SK-N-SH (cell line): Measurements from ENCODE around the gene NDUFS8. TPM values are rescaled to one million over a fixed set of nuclear protein-coding genes. Genes with fewer than 3 reads are reported as not detected.

Experiments
- CTCF ChIA-PET: fragments of 300-600, 350-600 bp; formaldehyde crosslinking; extraction: SDS; loops from one replicate; lab custom pipeline; 2021; lab: Yijun Ruan, JAX
- POLR2A ChIA-PET: fragments of 350-600 bp; sonication (Branson Sonifier 250); formaldehyde crosslinking; extraction: SDS; loops from one replicate; lab custom pipeline; 2020; ENCODE audit warnings: antibody characterized with exemption, inconsistent platforms; lab: Yijun Ruan, JAX
- DNase-seq: peaks from one replicate; pipeline ENCODE4 v3.0.0; 2012
- H2AFZ ChIP-seq: fragments of 200-600 bp; sonication (generic); 2 replicates; pipeline ENCODE4 v1.8.1; 2016; ENCODE audit warnings: antibody characterized with exemption, mild to moderate bottlenecking, low read depth
- H3F3A ChIP-seq: fragments of 200-600 bp; sonication (generic); replicated peaks from 2 replicates; pipeline ENCODE3; 2016; ENCODE audit warnings: antibody characterized with exemption, mild to moderate bottlenecking; ENCODE audit not compliant: insufficient read depth
- H3K27ac ChIP-seq, 2 experiments: fragments of 200-500 bp in 1 of 2; fragments of 200-600 bp in 1 of 2; sonication (Bioruptor generic) in 1 of 2; sonication (generic), shearing (Covaris generic) in 1 of 2; 2 replicates each; pipeline versions ENCODE4 v1.5.1 to v1.6.1; 2014 to 2016; ENCODE audit warnings: low read depth in 2 of 2, inconsistent platforms in 1 of 2, low read length in 1 of 2, mild to moderate bottlenecking in 1 of 2, mixed read lengths in 1 of 2
- H3K27me3 ChIP-seq: fragments of 200-600 bp; sonication (generic), shearing (Covaris generic); 2 replicates; pipeline ENCODE4 v1.6.1; 2016; ENCODE audit warnings: mixed run types; ENCODE audit not compliant: insufficient read depth
- H3K36me3 ChIP-seq, 2 experiments: fragments of 200-500 bp in 1 of 2; fragments of 200-600 bp in 1 of 2; sonication (Bioruptor generic) in 1 of 2; sonication (generic) in 1 of 2; replicated peaks in 1 of 2; 2 replicates each; pipeline versions ENCODE3 to v1.5.1; 2014 to 2016; ENCODE audit warnings: low read length in 1 of 2, mild to moderate bottlenecking in 1 of 2; ENCODE audit not compliant: insufficient read depth in 2 of 2, control insufficient read depth in 1 of 2
- H3K4me1 ChIP-seq, 2 experiments: fragments of 200-500 bp in 1 of 2; fragments of 200-600 bp in 1 of 2; sonication (Bioruptor generic) in 1 of 2; sonication (generic), shearing (Covaris generic) in 1 of 2; 2 replicates each; pipeline versions ENCODE4 v1.5.1 to v1.6.1; 2014 to 2016; ENCODE audit warnings: low read depth in 1 of 2, low read length in 1 of 2, mixed run types in 1 of 2; ENCODE audit not compliant: insufficient read depth in 2 of 2, control insufficient read depth in 1 of 2
- H3K4me2 ChIP-seq: fragments of 200-600 bp; sonication (generic), shearing (Covaris generic); 2 replicates; pipeline ENCODE4 v1.6.1; 2017; ENCODE audit warnings: mixed run types
- H3K4me3 ChIP-seq, 2 experiments: fragments of 200-500 bp in 1 of 2; fragments of 200-600 bp in 1 of 2; sonication (Bioruptor generic) in 1 of 2; sonication (generic), shearing (Covaris generic) in 1 of 2; 2 replicates each; pipeline versions ENCODE4 v1.5.1 to v1.8.1; 2014 to 2016; ENCODE audit warnings: low read depth in 2 of 2, inconsistent platforms in 1 of 2, low read length in 1 of 2, mild to moderate bottlenecking in 1 of 2, mixed read lengths in 1 of 2, moderate library complexity in 1 of 2
- H3K79me2 ChIP-seq: fragments of 200-600 bp; sonication (generic); 2 replicates; pipeline ENCODE4 v1.8.1; 2017; ENCODE audit warnings: mild to moderate bottlenecking; ENCODE audit not compliant: insufficient read depth
- H3K9ac ChIP-seq: fragments of 200-600 bp; sonication (generic); 2 replicates; pipeline ENCODE4 v1.6.1; 2017; ENCODE audit warnings: mixed run types
- H3K9me2 ChIP-seq: fragments of 200-600 bp; sonication (generic); 2 replicates; pipeline ENCODE4 v1.6.1; 2017; ENCODE audit warnings: mixed run types
- H3K9me3 ChIP-seq: fragments of 200-600 bp; sonication (generic); 2 replicates; pipeline ENCODE4 v1.6.1; 2017; ENCODE audit warnings: mixed run types, mild to moderate bottlenecking, moderate library complexity
- H4K20me1 ChIP-seq: fragments of 200-600 bp; sonication (generic); 2 replicates; pipeline ENCODE4 v1.6.1; 2017; ENCODE audit warnings: mild to moderate bottlenecking, mixed run types; ENCODE audit not compliant: insufficient read depth
- CTCF ChIP-seq: fragments of 200-600 bp; sonication (generic); IDR thresholded peaks from 2 replicates; pipeline ENCODE4 v1.6.1; 2017; ENCODE audit warnings: antibody characterized with exemption, mild to moderate bottlenecking, moderate library complexity
- JUND ChIP-seq: IDR thresholded peaks from 2 replicates; pipeline ENCODE4 v1.4.0; 2012
- NFIC ChIP-seq: IDR thresholded peaks from 2 replicates; pipeline ENCODE4 v1.4.0; 2012; ENCODE audit warnings: borderline replicate concordance
- NRF1 ChIP-seq: IDR thresholded peaks from 2 replicates; pipeline ENCODE4 v1.6.1; 2012; ENCODE audit warnings: low read depth, mild to moderate bottlenecking, low read length
- REST ChIP-seq: IDR thresholded peaks from 2 replicates; pipeline ENCODE4 v1.6.1; 2012; ENCODE audit warnings: mild to moderate bottlenecking, low read depth, low read length, moderate library complexity
- RXRA ChIP-seq: IDR thresholded peaks from 2 replicates; pipeline ENCODE4 v1.4.0; 2012; ENCODE audit warnings: low read depth, mild to moderate bottlenecking, borderline replicate concordance
- TEAD4 ChIP-seq: IDR thresholded peaks from 2 replicates; pipeline ENCODE4 v1.4.0; 2012; ENCODE audit warnings: mild to moderate bottlenecking, borderline replicate concordance; ENCODE audit not compliant: insufficient read depth
- USF2 ChIP-seq: fragments of 150-350 bp; IDR thresholded peaks from 2 replicates; pipeline ENCODE4 v1.6.1; 2017; ENCODE audit warnings: antibody characterized with exemption, low read length, low read depth, borderline replicate concordance
- ZBTB33 ChIP-seq: IDR thresholded peaks from 2 replicates; pipeline ENCODE4 v1.4.0; 2012; ENCODE audit warnings: low read depth, borderline replicate concordance
- WGBS: methylation state at CpG from one replicate; pipeline ENCODE4 v1.1.6; 2017; ENCODE audit warnings: low lambda C conversion rate; 5-methylcytosine and 5-hydroxymethylcytosine counted together
- polyA plus RNA-seq, 3 experiments: library from polyadenylated mRNA; depleted of rRNA; stranded (reverse); fragments of >200 nt; gene quantifications; 2 replicates each; pipeline ENCODE4 v1.2.3, GENCODE V29; 2012

NDUFS8 gene
- polyA plus RNA-seq, 1 of the 3 experiments (the other 2 are of a cell fraction): 123 TPM

- Histone ChIP-seq H3K4me1 (peaks cover 0 to 10% of the 10 kb centered on the region in 2 experiments; a peak in 1 of 4 replicates), H3K27ac (no peak overlapping the region), H3K9me3 (no peaks in the 10 kb centered on the region), H2AFZ (no peak overlapping the region), H3K9me2 (no peaks in the 10 kb centered on the region), H3K79me2 (no peaks in the 10 kb centered on the region), H3K4me3 (no peak overlapping the region), H4K20me1 (no peaks in the 10 kb centered on the region), H3F3A (no peaks in the 10 kb centered on the region), H3K4me2 (no peak overlapping the region), H3K36me3 (no peaks in the 10 kb centered on the region), H3K27me3 (no peaks in the 10 kb centered on the region), H3K9ac (no peak overlapping the region)
- CTCF ChIA-PET: interaction anchor here (0.9 kb wide), 1 partner anchor 11 kb away, joined by 3 read pairs; no protein-coding TSS in a partner anchor
- TF ChIP-seq CTCF (no peak), REST (no peak), NFIC (no peak)
- WGBS: 79% methylated on average over 11 of the region's 35 CpGs
- DNase-seq: no peak
- POLR2A ChIA-PET: no interaction called here
Measured at GRCh38 chr11:68048681-68049508, 18.4 kb downstream of the NDUFS8 start.

- POLR2A ChIA-PET: no interaction called here
- CTCF ChIA-PET: interaction anchor here (0.8 to 0.9 kb wide), 2 partner anchors 10 to 159 kb away, joined by 3 to 4 read pairs; no protein-coding TSS in a partner anchor
- DNase-seq: peak; percentile 47
- no peaks in the 10 kb centered on the region for H3K36me3 ChIP-seq
- H3K9me2 ChIP-seq: no peaks in the 10 kb centered on the region
- no peaks in the 10 kb centered on the region for H4K20me1 ChIP-seq
- no peaks in the 10 kb centered on the region for H3K9me3 ChIP-seq
- 80% methylated on average over 21 of the region's 40 CpGs for WGBS
- no peaks in the 10 kb centered on the region for H3F3A ChIP-seq
- no peak overlapping the region for H3K4me3 ChIP-seq
- no peak overlapping the region for H3K27ac ChIP-seq
- no peak overlapping the region for H3K4me2 ChIP-seq
- H3K4me1 ChIP-seq: peaks cover 0 to 10% of the 10 kb centered on the region in 2 experiments; a peak in 1 of 4 replicates
- no peak overlapping the region for H2AFZ ChIP-seq
- no peaks in the 10 kb centered on the region for H3K27me3 ChIP-seq
- H3K9ac ChIP-seq: no peak overlapping the region
- H3K79me2 ChIP-seq: no peaks in the 10 kb centered on the region
- TF ChIP-seq TEAD4: no peak
- no peak for TF ChIP-seq NFIC
- no peak for TF ChIP-seq NRF1
- no peak for TF ChIP-seq RXRA
- no peak for TF ChIP-seq ZBTB33
- TF ChIP-seq JUND: no peak
- TF ChIP-seq USF2: no peak
- TF ChIP-seq REST: no peak
Measured at GRCh38 chr11:68049509-68050370, 19.3 kb downstream of the NDUFS8 start.
